ENCODE measurements around the gene SLC4A4.

The SLC4A4 gene

DNA sequence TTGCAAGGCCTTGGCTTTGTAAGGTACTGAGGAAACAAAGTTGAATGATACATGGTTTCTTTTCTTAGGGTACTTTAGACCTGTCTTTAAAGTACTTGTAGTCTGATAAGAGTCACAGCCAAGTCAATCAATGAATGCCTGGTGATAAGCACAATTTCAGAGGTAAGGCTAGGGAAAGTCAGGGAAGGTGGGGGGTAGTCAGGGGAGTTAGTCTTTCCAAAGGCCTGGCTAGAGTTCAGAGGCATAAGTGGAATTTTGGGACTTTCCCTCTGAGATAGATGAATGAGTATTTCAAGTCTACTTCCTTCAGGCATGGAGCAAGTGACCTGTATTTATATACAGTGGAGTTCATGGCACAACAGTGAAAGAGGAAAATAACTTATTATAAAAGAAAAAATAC, 78.3 kb downstream of the SLC4A4 start:
- Histone ChIP-seq H3K27me3 (ENCODE audit: insufficient read depth, low read depth) (no peaks in the 10 kb centered on the region), H3K27ac (no peak overlapping the region), H3K79me2 (ENCODE audit: insufficient read depth, low read depth) (no peaks in the 10 kb centered on the region), H3K4me2 (no peak overlapping the region), H2AFZ (ENCODE audit: low read depth) (no peak overlapping the region), H3K4me3 (IDR thresholded peaks at IDR 0.05; ENCODE audit: insufficient read depth, low read depth, low read length) (no peak overlapping the region), H4K20me1 (ENCODE audit: insufficient read depth) (no peaks in the 10 kb centered on the region), H3K4me1 (ENCODE audit: low read depth, poor library complexity, severe bottlenecking) (no peaks in the 10 kb centered on the region), H3K9ac (no peak overlapping the region), H3K36me3 (ENCODE audit: insufficient read depth) (no peaks in the 10 kb centered on the region)
- TF ChIP-seq, protein P1, sequence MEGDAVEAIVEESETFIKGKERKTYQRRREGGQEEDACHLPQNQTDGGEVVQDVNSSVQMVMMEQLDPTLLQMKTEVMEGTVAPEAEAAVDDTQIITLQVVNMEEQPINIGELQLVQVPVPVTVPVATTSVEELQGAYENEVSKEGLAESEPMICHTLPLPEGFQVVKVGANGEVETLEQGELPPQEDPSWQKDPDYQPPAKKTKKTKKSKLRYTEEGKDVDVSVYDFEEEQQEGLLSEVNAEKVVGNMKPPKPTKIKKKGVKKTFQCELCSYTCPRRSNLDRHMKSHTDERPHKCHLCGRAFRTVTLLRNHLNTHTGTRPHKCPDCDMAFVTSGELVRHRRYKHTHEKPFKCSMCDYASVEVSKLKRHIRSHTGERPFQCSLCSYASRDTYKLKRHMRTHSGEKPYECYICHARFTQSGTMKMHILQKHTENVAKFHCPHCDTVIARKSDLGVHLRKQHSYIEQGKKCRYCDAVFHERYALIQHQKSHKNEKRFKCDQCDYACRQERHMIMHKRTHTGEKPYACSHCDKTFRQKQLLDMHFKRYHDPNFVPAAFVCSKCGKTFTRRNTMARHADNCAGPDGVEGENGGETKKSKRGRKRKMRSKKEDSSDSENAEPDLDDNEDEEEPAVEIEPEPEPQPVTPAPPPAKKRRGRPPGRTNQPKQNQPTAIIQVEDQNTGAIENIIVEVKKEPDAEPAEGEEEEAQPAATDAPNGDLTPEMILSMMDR (conservative IDR thresholded peaks at IDR 0.05; ENCODE audit: low read depth, low read length), result no peak

DNA sequence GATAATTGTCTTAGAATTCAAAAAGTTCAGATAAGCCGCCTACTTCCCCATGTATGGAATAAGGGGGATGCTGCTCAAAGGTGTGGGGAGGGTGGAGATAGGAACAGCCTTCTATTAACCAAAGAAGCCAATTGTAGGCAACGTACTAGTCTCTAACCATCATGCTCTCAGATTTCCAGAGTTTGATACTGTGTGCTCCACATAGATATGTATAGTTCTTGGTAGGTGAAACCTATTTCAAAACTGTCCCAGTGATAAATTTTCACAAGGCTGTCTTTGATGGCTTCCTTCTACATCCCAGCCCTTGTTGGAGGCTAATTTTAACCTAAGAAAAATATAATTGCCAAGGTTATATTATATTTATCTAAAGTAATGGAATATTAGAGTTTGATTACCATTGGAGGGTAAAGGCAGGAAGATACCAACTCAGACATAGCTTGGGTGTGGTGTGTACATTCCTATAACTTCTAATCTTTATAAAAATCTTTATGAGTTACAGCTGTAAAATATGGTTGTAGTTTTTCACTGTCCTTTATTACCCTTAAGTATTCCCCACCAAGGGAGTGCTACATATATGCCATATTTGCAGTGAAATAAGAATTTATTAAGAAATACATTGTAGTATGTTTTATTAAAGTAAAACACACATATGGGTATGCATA, 87.7 kb downstream of the SLC4A4 start:
- TF ChIP-seq, protein P1 (conservative IDR thresholded peaks at IDR 0.05; ENCODE audit: low read depth, low read length), result no peak
- Histone ChIP-seq H3K36me3 (ENCODE audit: insufficient read depth) (no peaks in the 10 kb centered on the region), H3K79me2 (ENCODE audit: insufficient read depth, low read depth) (no peaks in the 10 kb centered on the region), H3K4me1 (ENCODE audit: low read depth, poor library complexity, severe bottlenecking) (no peaks in the 10 kb centered on the region), H3K4me2 (no peak overlapping the region), H3K4me3 (IDR thresholded peaks at IDR 0.05; ENCODE audit: insufficient read depth, low read depth, low read length) (no peak overlapping the region), H3K27ac (no peak overlapping the region), H3K9ac (no peak overlapping the region), H3K27me3 (ENCODE audit: insufficient read depth, low read depth) (no peaks in the 10 kb centered on the region), H4K20me1 (ENCODE audit: insufficient read depth) (no peaks in the 10 kb centered on the region), H2AFZ (ENCODE audit: low read depth) (no peak overlapping the region)

DNA sequence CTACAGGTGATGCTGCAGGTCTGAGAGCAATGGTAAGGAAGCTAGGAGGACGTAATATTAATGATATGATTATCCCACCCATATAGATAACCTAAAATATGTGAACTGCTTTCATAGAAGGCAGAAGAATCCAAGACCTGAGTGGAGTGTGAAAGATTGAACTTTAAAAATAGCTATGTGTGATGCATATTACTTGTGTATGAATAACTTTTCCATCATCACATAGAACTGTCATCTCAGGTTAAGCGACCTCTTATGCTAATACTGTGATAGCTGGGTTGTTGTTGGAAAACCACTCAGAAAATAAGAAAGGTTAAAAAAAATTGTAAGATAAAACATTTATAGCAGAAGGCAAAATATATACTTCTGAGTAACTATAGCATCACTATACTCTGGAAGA, 90.3 kb downstream of the SLC4A4 start:
- H3K79me2 ChIP-seq (ENCODE audit: insufficient read depth, low read depth), result no peaks in the 10 kb centered on the region
- no peaks in the 10 kb centered on the region for H3K27me3 ChIP-seq (ENCODE audit: insufficient read depth, low read depth)
- H3K4me3 ChIP-seq (IDR thresholded peaks at IDR 0.05; ENCODE audit: insufficient read depth, low read depth, low read length), result no peak overlapping the region
- no peak overlapping the region for H2AFZ ChIP-seq (ENCODE audit: low read depth)
- no peaks in the 10 kb centered on the region for H4K20me1 ChIP-seq (ENCODE audit: insufficient read depth)
- no peak overlapping the region for H3K9ac ChIP-seq
- H3K4me1 ChIP-seq (ENCODE audit: low read depth, poor library complexity, severe bottlenecking), result no peaks in the 10 kb centered on the region
- no peak overlapping the region for H3K27ac ChIP-seq
- no peaks in the 10 kb centered on the region for H3K36me3 ChIP-seq (ENCODE audit: insufficient read depth)
- TF ChIP-seq, protein P1 (conservative IDR thresholded peaks at IDR 0.05; ENCODE audit: low read depth, low read length), result no peak
- no peak overlapping the region for H3K4me2 ChIP-seq

DNA sequence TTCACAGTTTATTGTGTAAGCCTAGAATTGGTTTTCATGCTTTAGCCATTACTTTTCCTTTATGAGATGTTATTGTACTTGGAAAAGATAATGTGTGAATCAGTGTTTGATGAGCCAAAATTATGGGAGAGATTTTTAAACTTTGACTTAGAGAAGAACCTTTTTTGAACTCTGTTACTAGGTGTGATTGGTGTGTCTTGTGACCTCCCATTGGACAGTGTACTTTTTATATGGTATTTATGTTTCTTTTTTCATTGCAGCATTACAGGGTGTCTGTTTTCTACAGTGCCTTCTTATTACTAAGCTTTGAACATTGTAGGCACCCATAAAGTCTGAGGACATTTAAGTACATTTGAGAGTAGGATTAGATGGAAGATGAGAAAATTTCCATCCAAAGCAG, 91.1 kb downstream of the SLC4A4 start:
- TF ChIP-seq, protein P1 (conservative IDR thresholded peaks at IDR 0.05; ENCODE audit: low read depth, low read length), result no peak
- H3K27ac ChIP-seq, result no peak overlapping the region
- H4K20me1 ChIP-seq (ENCODE audit: insufficient read depth), result no peaks in the 10 kb centered on the region
- no peak overlapping the region for H2AFZ ChIP-seq (ENCODE audit: low read depth)
- H3K4me2 ChIP-seq, result no peak overlapping the region
- no peaks in the 10 kb centered on the region for H3K79me2 ChIP-seq (ENCODE audit: insufficient read depth, low read depth)
- no peak overlapping the region for H3K9ac ChIP-seq
- H3K27me3 ChIP-seq (ENCODE audit: insufficient read depth, low read depth), result no peaks in the 10 kb centered on the region
- no peaks in the 10 kb centered on the region for H3K36me3 ChIP-seq (ENCODE audit: insufficient read depth)
- H3K4me3 ChIP-seq (IDR thresholded peaks at IDR 0.05; ENCODE audit: insufficient read depth, low read depth, low read length), result no peak overlapping the region
- no peaks in the 10 kb centered on the region for H3K4me1 ChIP-seq (ENCODE audit: low read depth, poor library complexity, severe bottlenecking)

All from KMS-11 (cell line).